AG04450 (cell line): Measurements from ENCODE around the gene SLC35E1. TPM values are rescaled to one million over a fixed set of nuclear protein-coding genes. Genes with fewer than 3 reads are reported as not detected.

Source experiments
- CTCF ChIA-PET: fragments of 300-600, 350-600 bp; formaldehyde crosslinking; extraction: SDS; loops from one replicate; lab custom pipeline; 2022; ENCODE audit warnings: antibody characterized with exemption, inconsistent platforms; lab: Charles Lee
- POLR2A ChIA-PET: fragments of 350-600 bp; formaldehyde crosslinking; extraction: SDS; loops from one replicate; lab custom pipeline; 2021; ENCODE audit warnings: antibody characterized with exemption, inconsistent platforms; lab: Yijun Ruan, JAX
- DNase-seq: peaks from one replicate; pipeline ENCODE4 v3.0.0-alpha.2; 2011; ENCODE audit warnings: low read depth, low spot score
- H3K27ac ChIP-seq: one replicate; pipeline ENCODE4 v1.5.1; 2012; ENCODE audit warnings: low read depth, low read length, control low read depth
- H3K27me3 ChIP-seq: one replicate; pipeline ENCODE4 v1.6.0; 2012; ENCODE audit warnings: low read length; ENCODE audit not compliant: control insufficient read depth, insufficient read depth
- H3K4me3 ChIP-seq: 2 replicates; pipeline ENCODE4 v1.5.1; 2011; ENCODE audit warnings: mild to moderate bottlenecking, low read depth, low read length, control low read depth
- H3K9me3 ChIP-seq: 2 replicates; pipeline ENCODE4 v1.5.1; 2012; ENCODE audit warnings: low read length; ENCODE audit not compliant: control insufficient read depth, insufficient read depth
- polyA plus RNA-seq: library from polyadenylated mRNA; depleted of rRNA; stranded (reverse); fragments of >200 nt; gene quantifications from 2 replicates; pipeline ENCODE4 v1.2.3, GENCODE V29; 2011
- TF ChIP-seq, protein P1 (sequence below): IDR thresholded peaks from 2 replicates; pipeline ENCODE4 v1.5.1; 2011; ENCODE audit warnings: low read depth, low read length, control low read depth, inconsistent platforms

SLC35E1 gene
- polyA plus RNA-seq, 1 experiment: 35.7 TPM

- Histone ChIP-seq H3K27me3 (no peaks in the 10 kb centered on the region), H3K27ac (no peak overlapping the region), H3K9me3 (no peaks in the 10 kb centered on the region), H3K4me3 (no peak overlapping the region)
- ChIA-PET CTCF (no interaction called here), POLR2A (no interaction called here)
- TF ChIP-seq, protein P1, sequence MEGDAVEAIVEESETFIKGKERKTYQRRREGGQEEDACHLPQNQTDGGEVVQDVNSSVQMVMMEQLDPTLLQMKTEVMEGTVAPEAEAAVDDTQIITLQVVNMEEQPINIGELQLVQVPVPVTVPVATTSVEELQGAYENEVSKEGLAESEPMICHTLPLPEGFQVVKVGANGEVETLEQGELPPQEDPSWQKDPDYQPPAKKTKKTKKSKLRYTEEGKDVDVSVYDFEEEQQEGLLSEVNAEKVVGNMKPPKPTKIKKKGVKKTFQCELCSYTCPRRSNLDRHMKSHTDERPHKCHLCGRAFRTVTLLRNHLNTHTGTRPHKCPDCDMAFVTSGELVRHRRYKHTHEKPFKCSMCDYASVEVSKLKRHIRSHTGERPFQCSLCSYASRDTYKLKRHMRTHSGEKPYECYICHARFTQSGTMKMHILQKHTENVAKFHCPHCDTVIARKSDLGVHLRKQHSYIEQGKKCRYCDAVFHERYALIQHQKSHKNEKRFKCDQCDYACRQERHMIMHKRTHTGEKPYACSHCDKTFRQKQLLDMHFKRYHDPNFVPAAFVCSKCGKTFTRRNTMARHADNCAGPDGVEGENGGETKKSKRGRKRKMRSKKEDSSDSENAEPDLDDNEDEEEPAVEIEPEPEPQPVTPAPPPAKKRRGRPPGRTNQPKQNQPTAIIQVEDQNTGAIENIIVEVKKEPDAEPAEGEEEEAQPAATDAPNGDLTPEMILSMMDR: no peak
- no peak for DNase-seq
Measured at GRCh38 chr19:16566702-16567101, 5.5 kb downstream of the SLC35E1 start.

DNA sequence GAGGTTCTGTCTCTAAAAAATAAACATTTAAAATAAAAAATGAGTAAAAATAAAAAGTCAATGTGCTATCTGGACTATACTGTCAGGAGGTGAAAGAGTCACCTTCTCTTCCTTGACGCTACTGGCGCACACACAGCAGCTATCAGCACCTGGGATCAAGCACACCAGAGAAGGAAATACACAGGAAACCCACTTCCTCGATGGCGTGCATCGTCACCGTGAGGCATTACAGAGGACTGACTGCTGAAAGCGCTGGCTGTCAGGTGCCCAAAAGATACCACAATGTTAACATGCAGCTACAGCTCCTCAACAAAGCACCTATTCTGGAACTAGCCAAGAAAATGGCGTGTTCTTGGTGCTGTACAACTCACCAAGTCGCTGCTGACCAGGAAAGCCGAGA, 6.1 kb downstream of the SLC35E1 start:
- H3K9me3 ChIP-seq: no peaks in the 10 kb centered on the region

GRCh38 chr19:16564842-16565241, 7.4 kb downstream of the SLC35E1 start:
- Histone ChIP-seq H3K4me3 (no peak overlapping the region), H3K27ac (no peak overlapping the region), H3K27me3 (no peaks in the 10 kb centered on the region), H3K9me3 (no peaks in the 10 kb centered on the region)
- TF ChIP-seq, protein P1: no peak
- ChIA-PET CTCF (no interaction called here), POLR2A (no interaction called here)
- DNase-seq: no peak

More for the DNA sequence above, 6.1 kb downstream of the SLC35E1 start:
- TF ChIP-seq, protein P1: no peak
- ChIA-PET POLR2A (no interaction called here), CTCF (no interaction called here)
- H3K4me3 ChIP-seq: no peak overlapping the region
- peak overlapping the region; percentile 11 for H3K27ac ChIP-seq
- no peaks in the 10 kb centered on the region for H3K27me3 ChIP-seq
- DNase-seq: no peak

DNA sequence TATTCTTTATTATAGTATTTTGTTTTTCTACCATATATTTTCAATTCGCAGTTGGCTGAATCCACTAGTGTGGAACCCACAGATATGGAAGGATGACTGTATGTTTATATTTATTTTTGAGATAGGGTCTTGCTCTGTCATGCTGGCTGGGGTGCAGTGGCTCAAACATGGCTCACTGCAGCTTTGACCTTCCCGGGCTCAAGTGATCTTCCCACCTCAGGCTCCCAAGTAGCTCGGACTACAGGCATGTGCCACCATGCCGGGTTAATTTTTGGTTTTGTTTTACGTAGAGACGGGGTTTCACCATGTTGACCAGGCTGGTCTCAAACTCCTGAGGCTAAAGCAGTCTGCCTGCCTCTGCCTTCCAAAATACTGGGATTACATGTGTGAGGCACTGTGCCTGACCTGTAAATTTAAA, 9.6 kb downstream of the SLC35E1 start:
- H3K4me3 ChIP-seq: no peak overlapping the region
- TF ChIP-seq, protein P1: no peak
- CTCF ChIA-PET: no interaction called here
- POLR2A ChIA-PET: no interaction called here
- no peaks in the 10 kb centered on the region for H3K27me3 ChIP-seq
- no peak for DNase-seq
- H3K27ac ChIP-seq: no peak overlapping the region
- no peaks in the 10 kb centered on the region for H3K9me3 ChIP-seq

GRCh38 chr19:16561382-16561781, 10.8 kb downstream of the SLC35E1 start:
- Histone ChIP-seq H3K27ac (no peak overlapping the region), H3K4me3 (no peak overlapping the region), H3K9me3 (no peaks in the 10 kb centered on the region), H3K27me3 (no peaks in the 10 kb centered on the region)
- POLR2A ChIA-PET: no interaction called here
- CTCF ChIA-PET: no interaction called here
- TF ChIP-seq, protein P1: no peak
- DNase-seq: no peak
